ENCODE data around the gene MOGAT3.
"Not testable (repeated sequence)": the region's sequence is repeated elsewhere in the genome, so short reads cannot be mapped to it uniquely, and the experiment has no call there.

Gene MOGAT3

GRCh38 chr7:101201695-101202602 is 1.1 kb upstream of the MOGAT3 start:
- no peak for TF ChIP-seq CTCF (IDR thresholded peaks at IDR 0.05; ENCODE audit: low read depth, low read length)
- H3K4me3 ChIP-seq (ENCODE audit: low read depth, low read length): no peak overlapping the region

- no peak overlapping the region for H3K4me3 ChIP-seq (ENCODE audit: low read depth, low read length)
- TF ChIP-seq CTCF (IDR thresholded peaks at IDR 0.05; ENCODE audit: low read depth, low read length): no peak
Measured at GRCh38 chr7:101200504-101200861, 353 bp downstream of the MOGAT3 start.

- not testable (repeated sequence) for H3K4me3 ChIP-seq (ENCODE audit: low read depth, low read length)
Measured at GRCh38 chr7:101199522-101199921, 1.3 kb downstream of the MOGAT3 start.

- TF ChIP-seq CTCF (IDR thresholded peaks at IDR 0.05; ENCODE audit: low read depth, low read length): no peak
- no peak overlapping the region for H3K4me3 ChIP-seq (ENCODE audit: low read depth, low read length)
Measured at GRCh38 chr7:101198476-101198875, 2.4 kb downstream of the MOGAT3 start.

GRCh38 chr7:101197991-101198390 is 2.8 kb downstream of the MOGAT3 start:
- TF ChIP-seq CTCF (IDR thresholded peaks at IDR 0.05; ENCODE audit: low read depth, low read length): no peak
- H3K4me3 ChIP-seq (ENCODE audit: low read depth, low read length): no peak overlapping the region

- H3K4me3 ChIP-seq (ENCODE audit: low read depth, low read length): no peak overlapping the region
- no peak for TF ChIP-seq CTCF (IDR thresholded peaks at IDR 0.05; ENCODE audit: low read depth, low read length)
Measured at GRCh38 chr7:101195884-101196283, 5.0 kb downstream of the MOGAT3 start.

- no peak for TF ChIP-seq CTCF (IDR thresholded peaks at IDR 0.05; ENCODE audit: low read depth, low read length)
- H3K4me3 ChIP-seq (ENCODE audit: low read depth, low read length): no peak overlapping the region
Measured at GRCh38 chr7:101189109-101189508, 11.7 kb downstream of the MOGAT3 start.
